NCI-H187 treated with DMSO at 0.1 percent for 48 hours (cell line): ENCODE data around the gene P4HB.
A peak's percentile ranks its signal among the peaks of the same experiment; 100 is the strongest.
"Not testable (repeated sequence)": the region's sequence is repeated elsewhere in the genome, so short reads cannot be mapped to it uniquely, and the experiment has no call there.

ENCODE experiments used
- DNase-seq: peaks from one replicate; lab custom pipeline; 2025; lab: John Stamatoyannopoulos, UW

The P4HB gene

GRCh38 chr17:81845881-81846742 lies 14.2 kb downstream of the P4HB start:
- DNase-seq, result no peak

- DNase-seq, result no peak
Measured at GRCh38 chr17:81845361-81845760, 15.0 kb downstream of the P4HB start.

GRCh38 chr17:81844887-81845286 lies 15.4 kb downstream of the P4HB start:
- no peak for DNase-seq

- DNase-seq, result no peak
Measured at GRCh38 chr17:81844327-81844851, 15.9 kb downstream of the P4HB start.

GRCh38 chr17:81843713-81844326 lies 16.5 kb downstream of the P4HB start:
- no peak for DNase-seq

GRCh38 chr17:81842725-81843504 lies 17.4 kb downstream of the P4HB start:
- DNase-seq, result no peak

GRCh38 chr17:81842378-81842724 lies 18.0 kb downstream of the P4HB start:
- no peak for DNase-seq

- no peak for DNase-seq
Measured at GRCh38 chr17:81841866-81842265, 18.5 kb downstream of the P4HB start.

GRCh38 chr17:81840826-81841778 lies 19.2 kb downstream of the P4HB start:
- DNase-seq, result no peak

- not testable (repeated sequence) for DNase-seq
Measured at GRCh38 chr17:81840059-81840458, 20.3 kb downstream of the P4HB start.

- no peak for DNase-seq
Measured at GRCh38 chr17:81839301-81839700, 21.0 kb downstream of the P4HB start.

- no peak for DNase-seq
Measured at GRCh38 chr17:81838753-81839255, 21.5 kb downstream of the P4HB start.

- DNase-seq, result no peak
Measured at GRCh38 chr17:81837641-81838040, 22.7 kb downstream of the P4HB start.

- DNase-seq, result no peak
Measured at GRCh38 chr17:81834831-81835267, 25.5 kb downstream of the P4HB start, which contains the start of gene PPP1R27. TSS of gene PPP1R27 (minus strand) at chr17:81835050. CDS start at chr17:81834953, 97 bp downstream.

GRCh38 chr17:81833921-81834830 lies 26.2 kb downstream of the P4HB start:
- DNase-seq, result no peak

- DNase-seq, result peak; percentile 62
Measured at GRCh38 chr17:81833160-81833920, 27.0 kb downstream of the P4HB start, which contains the start of gene MCRIP1. TSS of gene MCRIP1 (minus strand) at chr17:81833291. CDS start at chr17:81824506, 8,785 bp downstream.

GRCh38 chr17:81832608-81833159 lies 27.7 kb downstream of the P4HB start:
- peak; percentile 62 for DNase-seq

- no peak for DNase-seq
Measured at GRCh38 chr17:81831957-81832607, 28.3 kb downstream of the P4HB start.
